ENCODE measurements around the gene ARHGEF38.
"Not testable (repeated sequence)": the region's sequence is repeated elsewhere in the genome, so short reads cannot be mapped to it uniquely, and the experiment has no call there.

Gene ARHGEF38

DNA sequence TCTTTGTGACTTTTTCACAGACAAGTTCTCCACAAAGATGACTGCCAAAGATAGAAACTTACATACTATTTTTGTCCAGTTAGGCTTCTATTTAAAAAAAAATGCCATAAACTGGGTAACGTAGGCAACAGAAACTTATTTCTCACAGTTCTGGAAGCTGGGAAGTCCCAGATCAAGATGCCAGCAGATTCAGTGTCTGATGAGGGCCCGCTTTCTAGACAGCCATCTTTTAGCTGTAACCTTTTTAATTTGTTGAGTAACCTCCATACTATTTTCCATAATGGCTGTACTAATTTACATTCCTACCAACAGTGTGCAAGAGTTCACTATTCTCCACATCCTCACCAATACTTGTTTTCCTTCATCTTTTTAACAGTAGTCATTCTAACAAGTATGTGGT, 55.5 kb downstream of the ARHGEF38 start:
- TF ChIP-seq EZH2phosphoT487 (IDR thresholded peaks at IDR 0.05; ENCODE audit: borderline replicate concordance, low read length) (no peak), CTCF (IDR thresholded peaks at IDR 0.05; ENCODE audit: low read depth, low read length, poor library complexity, severe bottlenecking) (no peak)
- Histone ChIP-seq H3K4me2 (ENCODE audit: low read length) (no peak overlapping the region), H3K4me1 (ENCODE audit: control insufficient read depth, low read length) (no peaks in the 10 kb centered on the region), H3K79me2 (ENCODE audit: control insufficient read depth, low read length) (no peaks in the 10 kb centered on the region), H3K9me3 (ENCODE audit: control insufficient read depth, insufficient read depth, low read length) (0 out of 2 replicates have a peak, but pooled peaks cover 7% of the 10 kb centered on the region), H3K36me3 (ENCODE audit: control insufficient read depth, low read length) (no peaks in the 10 kb centered on the region), H3F3A (ENCODE audit: control insufficient read depth, insufficient read depth) (no peaks in the 10 kb centered on the region), H3K4me3 (ENCODE audit: low read length) (no peak overlapping the region), H3K27ac (ENCODE audit: low read depth, low read length) (no peak overlapping the region), H3K27me3 (ENCODE audit: control insufficient read depth, low read length) (no peaks in the 10 kb centered on the region), H3K9me2 (replicated peaks; ENCODE audit: control insufficient read depth, low read length) (no peaks in the 10 kb centered on the region), H4K20me1 (ENCODE audit: control insufficient read depth, insufficient read depth, low read depth, low read length) (no peaks in the 10 kb centered on the region)

DNA sequence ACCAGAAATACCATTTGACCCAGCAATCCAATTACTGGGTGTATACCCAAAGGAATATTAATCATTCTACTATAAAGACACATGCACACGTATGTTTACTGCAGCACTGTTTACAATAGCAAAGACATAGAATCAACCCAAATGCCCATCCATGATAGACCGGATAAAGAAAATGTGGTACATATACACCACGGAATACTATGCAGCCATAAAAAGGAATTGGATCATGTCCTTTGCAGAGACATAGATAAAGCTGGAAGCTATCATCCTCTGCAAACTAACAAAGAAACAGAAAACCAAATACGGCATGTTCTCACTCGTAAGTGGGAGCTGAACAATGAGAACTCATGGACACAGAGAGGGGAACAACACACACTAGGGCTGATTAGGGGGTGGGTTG, 57.4 kb downstream of the ARHGEF38 start:
- not testable (repeated sequence) for H3K27ac ChIP-seq (ENCODE audit: low read depth, low read length); H3K9me2 ChIP-seq (replicated peaks; ENCODE audit: control insufficient read depth, low read length); H4K20me1 ChIP-seq (ENCODE audit: control insufficient read depth, insufficient read depth, low read depth, low read length); H3K79me2 ChIP-seq (ENCODE audit: control insufficient read depth, low read length); H3K36me3 ChIP-seq (ENCODE audit: control insufficient read depth, low read length); H3F3A ChIP-seq (ENCODE audit: control insufficient read depth, insufficient read depth); H3K4me1 ChIP-seq (ENCODE audit: control insufficient read depth, low read length); H3K4me3 ChIP-seq (ENCODE audit: low read length); H3K9me3 ChIP-seq (ENCODE audit: control insufficient read depth, insufficient read depth, low read length); H3K27me3 ChIP-seq (ENCODE audit: control insufficient read depth, low read length); H3K4me2 ChIP-seq (ENCODE audit: low read length)

GRCh38 chr4:105613306-105613705, 60.9 kb downstream of the ARHGEF38 start:
- Histone ChIP-seq H3K27ac (ENCODE audit: low read depth, low read length) (no peak overlapping the region), H3K36me3 (ENCODE audit: control insufficient read depth, low read length) (no peaks in the 10 kb centered on the region), H3K4me1 (ENCODE audit: control insufficient read depth, low read length) (no peaks in the 10 kb centered on the region)

More at GRCh38 chr4:105613306-105613705, 60.9 kb downstream of the ARHGEF38 start:
- Histone ChIP-seq H3K4me2 (ENCODE audit: low read length) (no peak overlapping the region), H3K9me2 (replicated peaks; ENCODE audit: control insufficient read depth, low read length) (no peaks in the 10 kb centered on the region), H3K27me3 (ENCODE audit: control insufficient read depth, low read length) (no peaks in the 10 kb centered on the region), H3K79me2 (ENCODE audit: control insufficient read depth, low read length) (no peaks in the 10 kb centered on the region), H4K20me1 (ENCODE audit: control insufficient read depth, insufficient read depth, low read depth, low read length) (no peaks in the 10 kb centered on the region), H3F3A (ENCODE audit: control insufficient read depth, insufficient read depth) (no peaks in the 10 kb centered on the region), H3K9me3 (ENCODE audit: control insufficient read depth, insufficient read depth, low read length) (peaks cover 7% of the 10 kb centered on the region; the same call in 1 of the 2 replicates), H3K4me3 (ENCODE audit: low read length) (no peak overlapping the region)
- TF ChIP-seq CTCF (IDR thresholded peaks at IDR 0.05; ENCODE audit: low read depth, low read length, poor library complexity, severe bottlenecking) (no peak), EZH2phosphoT487 (IDR thresholded peaks at IDR 0.05; ENCODE audit: borderline replicate concordance, low read length) (no peak)

All from DOHH2 (cell line).